ENCODE data around the gene IFNAR2.

The IFNAR2 gene

DNA sequence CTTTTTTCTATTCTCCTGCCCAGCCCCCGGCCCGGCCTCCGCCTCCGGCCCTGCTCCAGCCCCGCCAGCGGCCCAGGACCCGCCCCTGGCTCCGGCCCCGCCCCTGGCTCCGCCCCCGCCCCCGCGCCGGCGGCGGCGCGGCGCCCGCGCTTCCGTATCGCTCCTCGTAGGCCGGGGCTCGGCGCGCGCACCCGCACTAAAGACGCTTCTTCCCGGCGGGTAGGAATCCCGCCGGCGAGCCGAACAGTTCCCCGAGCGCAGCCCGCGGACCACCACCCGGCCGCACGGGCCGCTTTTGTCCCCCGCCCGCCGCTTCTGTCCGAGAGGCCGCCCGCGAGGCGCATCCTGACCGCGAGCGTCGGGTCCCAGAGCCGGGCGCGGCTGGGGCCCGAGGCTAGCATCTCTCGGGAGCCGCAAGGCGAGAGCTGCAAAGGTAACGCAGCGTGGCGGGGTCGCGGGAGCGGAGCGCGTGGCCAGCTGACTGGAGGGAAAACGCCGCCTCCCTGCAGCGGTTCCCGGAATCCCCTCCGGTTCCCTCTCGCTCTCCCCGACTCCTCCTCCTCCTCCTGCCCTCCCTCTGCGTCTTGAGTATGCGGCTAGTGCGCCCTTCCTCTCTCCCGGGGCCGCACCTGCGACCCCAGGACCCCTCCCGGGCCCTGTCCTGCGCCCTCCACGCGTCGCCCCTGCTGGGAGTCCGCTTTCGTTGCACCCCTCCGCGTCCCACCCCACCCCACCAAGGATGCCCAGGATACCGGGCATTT lies at the start of gene IFNAR2:
Gene IFNAR2 (plus strand): TSS at position 155 of the 761 bp plus-strand sequence. CDS start 11,985 bp downstream, outside the sequence.
- H3K4me3 ChIP-seq (ENCODE audit: low read depth, low read length), result peak within 1 kb of the TSS; percentile 97
- TF ChIP-seq, protein P1, sequence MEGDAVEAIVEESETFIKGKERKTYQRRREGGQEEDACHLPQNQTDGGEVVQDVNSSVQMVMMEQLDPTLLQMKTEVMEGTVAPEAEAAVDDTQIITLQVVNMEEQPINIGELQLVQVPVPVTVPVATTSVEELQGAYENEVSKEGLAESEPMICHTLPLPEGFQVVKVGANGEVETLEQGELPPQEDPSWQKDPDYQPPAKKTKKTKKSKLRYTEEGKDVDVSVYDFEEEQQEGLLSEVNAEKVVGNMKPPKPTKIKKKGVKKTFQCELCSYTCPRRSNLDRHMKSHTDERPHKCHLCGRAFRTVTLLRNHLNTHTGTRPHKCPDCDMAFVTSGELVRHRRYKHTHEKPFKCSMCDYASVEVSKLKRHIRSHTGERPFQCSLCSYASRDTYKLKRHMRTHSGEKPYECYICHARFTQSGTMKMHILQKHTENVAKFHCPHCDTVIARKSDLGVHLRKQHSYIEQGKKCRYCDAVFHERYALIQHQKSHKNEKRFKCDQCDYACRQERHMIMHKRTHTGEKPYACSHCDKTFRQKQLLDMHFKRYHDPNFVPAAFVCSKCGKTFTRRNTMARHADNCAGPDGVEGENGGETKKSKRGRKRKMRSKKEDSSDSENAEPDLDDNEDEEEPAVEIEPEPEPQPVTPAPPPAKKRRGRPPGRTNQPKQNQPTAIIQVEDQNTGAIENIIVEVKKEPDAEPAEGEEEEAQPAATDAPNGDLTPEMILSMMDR (IDR thresholded peaks at IDR 0.05; ENCODE audit: borderline replicate concordance, insufficient read depth, low read depth, low read length), result no peak

DNA sequence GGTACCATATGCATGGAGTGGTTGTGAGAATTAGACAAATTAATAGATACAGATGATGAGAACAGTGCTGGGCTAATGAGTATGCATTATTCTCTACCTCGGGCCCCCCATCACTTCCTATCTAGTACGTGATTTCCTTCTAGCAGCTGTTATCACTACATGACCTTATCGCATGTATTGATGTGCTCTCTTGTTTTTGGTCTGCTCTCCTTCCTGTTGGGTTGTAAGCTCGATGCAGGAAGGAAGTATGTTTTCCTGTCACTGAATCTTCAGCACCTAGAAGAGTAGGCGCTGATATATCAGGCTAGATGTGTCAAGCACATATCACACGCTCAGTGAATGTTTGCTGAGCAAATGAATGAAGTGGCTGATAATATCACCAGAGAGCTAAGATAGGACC lies 43.9 kb upstream of the IFNAR2 start:
- TF ChIP-seq, protein P1 (IDR thresholded peaks at IDR 0.05; ENCODE audit: borderline replicate concordance, insufficient read depth, low read depth, low read length), result no peak
- H3K4me3 ChIP-seq (ENCODE audit: low read depth, low read length), result no peak overlapping the region

DNA sequence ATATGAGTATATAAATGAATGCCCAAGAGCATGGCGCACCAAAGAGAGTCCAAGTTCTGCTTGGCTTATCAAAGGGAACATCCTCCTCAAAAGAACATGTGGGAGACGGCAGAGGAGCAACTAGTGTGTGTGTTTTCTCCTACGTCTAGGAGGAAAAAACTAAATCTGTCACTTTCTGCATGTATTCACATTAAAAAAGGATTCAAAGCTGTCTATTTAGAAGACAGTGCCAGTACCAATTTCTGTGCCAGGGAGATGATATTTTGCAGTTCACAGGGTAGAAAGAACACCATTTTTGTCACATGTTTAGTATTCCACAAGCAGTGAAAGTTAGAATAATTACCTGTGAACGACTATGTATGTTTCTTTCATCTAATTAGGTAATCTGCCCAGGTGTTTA lies 42.5 kb upstream of the IFNAR2 start:
- TF ChIP-seq, protein P1 (IDR thresholded peaks at IDR 0.05; ENCODE audit: borderline replicate concordance, insufficient read depth, low read depth, low read length), result no peak
- H3K4me3 ChIP-seq (ENCODE audit: low read depth, low read length), result no peak overlapping the region

DNA sequence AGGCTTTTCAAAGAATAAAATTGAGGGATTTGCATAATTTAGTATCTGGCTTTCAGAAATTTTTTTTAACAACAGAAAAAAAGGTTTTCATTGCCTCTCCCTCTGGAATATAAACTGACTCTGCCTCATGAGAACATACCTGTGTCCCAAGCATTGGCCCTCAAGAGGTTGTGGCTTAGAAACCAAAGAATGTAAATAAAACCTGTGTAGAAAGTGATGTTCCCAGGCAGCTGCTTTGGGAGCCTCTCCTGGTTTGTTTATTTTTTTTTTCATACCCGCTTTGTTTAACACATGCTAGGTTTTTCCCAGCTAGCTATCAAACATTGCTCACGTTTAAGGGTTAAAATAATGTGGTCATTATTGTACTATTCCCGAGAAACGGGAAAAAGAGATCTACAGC lies 40.5 kb upstream of the IFNAR2 start:
- TF ChIP-seq, protein P1 (IDR thresholded peaks at IDR 0.05; ENCODE audit: borderline replicate concordance, insufficient read depth, low read depth, low read length), result no peak
- H3K4me3 ChIP-seq (ENCODE audit: low read depth, low read length), result no peak overlapping the region

DNA sequence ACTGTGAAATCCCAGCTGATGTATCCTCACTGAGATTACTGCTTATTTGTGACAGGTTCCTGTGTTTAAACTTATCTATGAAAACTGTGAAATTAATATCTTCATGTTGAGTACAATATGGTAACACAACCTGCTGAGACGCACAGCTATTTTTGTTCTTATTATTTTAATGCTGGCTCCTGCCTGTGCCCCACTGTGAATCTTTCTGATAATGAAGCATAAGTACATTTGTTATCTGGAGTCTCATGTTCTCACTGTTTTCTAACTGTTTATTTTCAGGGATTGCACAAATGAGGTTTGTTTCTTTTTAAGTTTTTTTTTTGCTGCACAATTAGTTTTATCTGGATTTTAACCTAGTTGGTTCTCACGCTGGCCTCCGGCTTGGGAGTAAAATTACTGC lies 39.9 kb upstream of the IFNAR2 start:
- TF ChIP-seq, protein P1 (IDR thresholded peaks at IDR 0.05; ENCODE audit: borderline replicate concordance, insufficient read depth, low read depth, low read length), result no peak
- H3K4me3 ChIP-seq (ENCODE audit: low read depth, low read length), result no peak overlapping the region

DNA sequence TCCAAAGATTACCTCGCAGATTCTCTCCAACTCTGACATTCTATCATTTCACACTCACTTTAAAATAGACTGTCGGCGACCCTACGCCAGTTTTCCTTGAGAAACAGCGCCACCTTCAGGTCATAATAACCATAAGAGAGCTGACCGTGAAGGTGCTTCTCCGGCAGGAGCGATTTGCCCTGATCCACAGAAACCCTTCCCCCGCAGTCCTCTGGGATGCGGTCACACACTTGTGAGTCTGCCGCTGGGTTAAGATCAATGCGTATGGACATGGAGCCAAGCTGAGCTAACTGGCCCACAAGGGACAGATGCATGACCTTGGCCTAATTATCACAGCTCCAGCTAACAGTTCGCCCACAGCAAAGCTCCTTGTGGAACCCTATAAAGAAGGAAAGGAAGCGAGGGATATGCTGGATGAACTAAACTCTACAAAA lies 32.8 kb upstream of the IFNAR2 start:
- TF ChIP-seq, protein P1 (IDR thresholded peaks at IDR 0.05; ENCODE audit: borderline replicate concordance, insufficient read depth, low read depth, low read length), result peak; percentile 57
- H3K4me3 ChIP-seq (ENCODE audit: low read depth, low read length), result no peak overlapping the region

DNA sequence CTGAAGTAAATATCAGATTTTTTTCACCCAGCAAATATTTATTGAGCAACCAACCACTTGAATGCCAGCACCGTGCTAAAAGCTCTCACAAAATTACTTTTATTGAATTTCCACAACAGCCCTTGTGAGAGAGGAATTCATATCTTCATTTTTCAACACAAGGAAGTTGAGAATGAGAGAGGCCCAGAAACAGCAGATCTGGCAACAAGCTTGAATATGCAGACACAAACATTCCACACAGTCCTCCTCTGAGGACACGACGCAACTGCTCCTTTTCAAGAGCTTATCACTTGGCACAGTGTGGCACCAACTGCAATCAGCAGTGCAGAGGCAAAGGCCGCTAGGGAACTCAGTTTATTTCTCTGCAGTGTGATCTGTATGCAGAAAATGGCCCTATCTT lies 32.2 kb upstream of the IFNAR2 start:
- no peak overlapping the region for H3K4me3 ChIP-seq (ENCODE audit: low read depth, low read length)
- TF ChIP-seq, protein P1 (IDR thresholded peaks at IDR 0.05; ENCODE audit: borderline replicate concordance, insufficient read depth, low read depth, low read length), result no peak

Measured in GM12875 (cell line).